OCI-LY3 (cell line): ENCODE data around the gene HBP1.

Experiments
- H2AFZ ChIP-seq: fragments of 200-600, 300-600 bp; shearing (Covaris generic); 2 replicates; pipeline ENCODE4 v1.6.0; 2014; ENCODE audit warnings: antibody characterized with exemption, low read depth, low read length
- H3K27ac ChIP-seq: fragments of 200-600, 300-600 bp; sonication (generic); 2 replicates; pipeline ENCODE4 v1.5.1; 2014; ENCODE audit warnings: mild to moderate bottlenecking, low read length, moderate library complexity, mixed read lengths
- H3K27me3 ChIP-seq: fragments of 200-600, 300-600 bp; sonication (generic); 2 replicates; pipeline ENCODE4 v1.6.1; 2014; ENCODE audit warnings: low read depth, low read length, mixed read lengths
- H3K36me3 ChIP-seq: fragments of 200-600, 300-600 bp; sonication (generic); replicated peaks from 2 replicates; pipeline ENCODE3; 2014; ENCODE audit warnings: low read depth, low read length, mixed read lengths
- H3K4me1 ChIP-seq: fragments of 300-600, 200-600 bp; sonication (generic); 2 replicates; pipeline ENCODE4 v1.6.1; 2014; ENCODE audit warnings: low read length, mixed read lengths
- H3K4me2 ChIP-seq: fragments of 200-600, 300-600 bp; sonication (generic); 2 replicates; pipeline ENCODE4 v1.6.1; 2014; ENCODE audit warnings: low read length, mixed read lengths
- H3K4me3 ChIP-seq: fragments of 300-600, 200-600 bp; sonication (generic); 2 replicates; pipeline ENCODE4 v1.5.1; 2014; ENCODE audit warnings: antibody characterized with exemption, mild to moderate bottlenecking, low read length, moderate library complexity
- H3K79me2 ChIP-seq: fragments of 300-600, 200-600 bp; shearing (Covaris generic); 2 replicates; pipeline ENCODE4 v1.6.1; 2014; ENCODE audit warnings: mild to moderate bottlenecking, low read length, mixed read lengths
- H3K9ac ChIP-seq: fragments of 300-600, 200-600 bp; shearing (Covaris generic); 2 replicates; pipeline ENCODE4 v1.6.0; 2014; ENCODE audit warnings: mild to moderate bottlenecking, low read length, moderate library complexity
- H3K9me3 ChIP-seq: fragments of 200-600, 300-600 bp; shearing (Covaris generic); 2 replicates; pipeline ENCODE4 v1.6.1; 2014; ENCODE audit warnings: low read length, mixed read lengths; ENCODE audit not compliant: insufficient read depth
- H4K20me1 ChIP-seq: fragments of 200-600, 300-600 bp; sonication (generic); 2 replicates; pipeline ENCODE4 v1.6.1; 2016; ENCODE audit warnings: low read length, mixed read lengths; ENCODE audit not compliant: insufficient read depth
- EZH2phosphoT487 ChIP-seq: fragments of 200-600 bp; shearing (Covaris generic); IDR thresholded peaks from 2 replicates; pipeline ENCODE4 v1.6.1; 2018; ENCODE audit warnings: antibody characterized with exemption, mixed run types, low read depth
- TF ChIP-seq, protein P1 (sequence below): fragments of 200-600, 300-600 bp; sonication (generic); IDR thresholded peaks from 2 replicates; pipeline ENCODE4 v1.5.1; 2014; ENCODE audit warnings: antibody characterized with exemption, low read length, low read depth

The HBP1 gene

DNA sequence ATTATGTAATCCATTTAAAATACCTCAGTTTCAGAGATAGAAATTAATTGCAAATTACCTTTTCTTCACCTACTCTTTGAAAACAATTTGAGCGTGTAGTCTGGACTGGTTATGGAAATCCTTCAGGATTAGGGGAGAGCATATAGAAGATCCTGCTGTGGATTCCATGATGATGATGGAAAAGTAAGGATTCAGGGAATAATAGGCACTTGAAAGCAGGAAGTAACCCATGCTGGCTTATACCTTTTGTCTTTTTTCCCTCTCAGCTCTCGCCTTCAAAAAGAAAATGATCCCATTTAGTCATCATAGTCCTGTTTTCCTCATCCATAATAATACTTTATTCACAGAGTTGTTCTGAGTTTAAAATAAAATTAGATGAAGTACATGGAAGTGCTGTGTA lies 4.4 kb downstream of the HBP1 start:
- H3K9ac ChIP-seq = 0 out of 2 replicates have a peak overlapping the region, but pooled peaks have one; percentile 5
- H3K27me3 ChIP-seq = no peaks in the 10 kb centered on the region
- peak overlapping the region; percentile 25; the same call in 1 of the 2 replicates for H3K4me3 ChIP-seq
- 0 out of 2 replicates have a peak overlapping the region, but pooled peaks have one; percentile 5 for H3K27ac ChIP-seq
- TF ChIP-seq EZH2phosphoT487 = no peak
- TF ChIP-seq, protein P1, sequence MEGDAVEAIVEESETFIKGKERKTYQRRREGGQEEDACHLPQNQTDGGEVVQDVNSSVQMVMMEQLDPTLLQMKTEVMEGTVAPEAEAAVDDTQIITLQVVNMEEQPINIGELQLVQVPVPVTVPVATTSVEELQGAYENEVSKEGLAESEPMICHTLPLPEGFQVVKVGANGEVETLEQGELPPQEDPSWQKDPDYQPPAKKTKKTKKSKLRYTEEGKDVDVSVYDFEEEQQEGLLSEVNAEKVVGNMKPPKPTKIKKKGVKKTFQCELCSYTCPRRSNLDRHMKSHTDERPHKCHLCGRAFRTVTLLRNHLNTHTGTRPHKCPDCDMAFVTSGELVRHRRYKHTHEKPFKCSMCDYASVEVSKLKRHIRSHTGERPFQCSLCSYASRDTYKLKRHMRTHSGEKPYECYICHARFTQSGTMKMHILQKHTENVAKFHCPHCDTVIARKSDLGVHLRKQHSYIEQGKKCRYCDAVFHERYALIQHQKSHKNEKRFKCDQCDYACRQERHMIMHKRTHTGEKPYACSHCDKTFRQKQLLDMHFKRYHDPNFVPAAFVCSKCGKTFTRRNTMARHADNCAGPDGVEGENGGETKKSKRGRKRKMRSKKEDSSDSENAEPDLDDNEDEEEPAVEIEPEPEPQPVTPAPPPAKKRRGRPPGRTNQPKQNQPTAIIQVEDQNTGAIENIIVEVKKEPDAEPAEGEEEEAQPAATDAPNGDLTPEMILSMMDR = no peak
- peaks cover 81% of the 10 kb centered on the region for H3K79me2 ChIP-seq
- H3K4me1 ChIP-seq = peaks cover 34% of the 10 kb centered on the region
- H3K36me3 ChIP-seq = peaks cover 5% of the 10 kb centered on the region
- H4K20me1 ChIP-seq = peaks cover 63% of the 10 kb centered on the region
- peak overlapping the region; percentile 58 for H3K4me2 ChIP-seq
- no peaks in the 10 kb centered on the region for H3K9me3 ChIP-seq
- no peak overlapping the region for H2AFZ ChIP-seq

DNA sequence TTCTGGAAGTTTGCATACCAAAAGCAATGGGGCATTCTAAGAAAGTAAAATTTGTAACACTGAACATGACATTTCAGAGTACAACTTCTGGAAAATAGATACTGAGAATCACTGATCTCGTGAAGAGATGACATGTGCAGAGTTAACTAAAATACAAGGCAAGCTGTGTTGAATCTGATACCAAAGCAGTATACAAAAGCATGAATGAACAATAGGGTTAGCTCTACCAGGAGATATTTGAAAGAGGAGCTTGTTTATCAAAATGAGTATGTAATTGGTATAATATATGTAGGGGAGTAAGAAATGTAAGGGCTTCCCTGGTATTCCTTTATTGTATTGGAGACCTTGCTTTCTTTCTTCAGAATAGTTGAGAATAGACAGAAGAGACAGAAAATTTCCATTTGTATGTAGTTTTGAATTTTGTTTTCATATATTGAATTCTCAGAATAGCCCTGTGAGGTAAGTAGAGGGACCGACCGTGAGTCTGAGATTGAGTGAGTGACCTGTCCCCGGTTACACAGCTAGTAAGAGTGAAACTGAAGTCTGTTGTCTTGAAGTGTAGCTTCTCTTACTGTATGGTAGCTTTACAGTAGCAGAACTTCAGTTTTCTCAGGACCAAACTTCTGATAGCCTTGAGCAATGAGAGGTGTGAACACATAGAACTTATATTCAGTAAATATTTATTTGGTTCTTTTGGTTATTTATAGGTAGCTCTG lies 5.0 kb downstream of the HBP1 start:
- Histone ChIP-seq H3K4me1 (peaks cover 34% of the 10 kb centered on the region), H3K4me2 (peak overlapping the region; percentile 58), H3K9me3 (no peaks in the 10 kb centered on the region), H4K20me1 (peaks cover 67% of the 10 kb centered on the region), H3K36me3 (peaks cover 5% of the 10 kb centered on the region), H3K27me3 (no peaks in the 10 kb centered on the region), H3K27ac (peak overlapping the region; percentile 5; the same call in 1 of the 2 replicates), H3K79me2 (peaks cover 85% of the 10 kb centered on the region), H3K4me3 (peak overlapping the region; percentile 25), H3K9ac (0 out of 2 replicates have a peak overlapping the region, but pooled peaks have one; percentile 5), H2AFZ (no peak overlapping the region)
- TF ChIP-seq, protein P1 = no peak
- TF ChIP-seq EZH2phosphoT487 = no peak

DNA sequence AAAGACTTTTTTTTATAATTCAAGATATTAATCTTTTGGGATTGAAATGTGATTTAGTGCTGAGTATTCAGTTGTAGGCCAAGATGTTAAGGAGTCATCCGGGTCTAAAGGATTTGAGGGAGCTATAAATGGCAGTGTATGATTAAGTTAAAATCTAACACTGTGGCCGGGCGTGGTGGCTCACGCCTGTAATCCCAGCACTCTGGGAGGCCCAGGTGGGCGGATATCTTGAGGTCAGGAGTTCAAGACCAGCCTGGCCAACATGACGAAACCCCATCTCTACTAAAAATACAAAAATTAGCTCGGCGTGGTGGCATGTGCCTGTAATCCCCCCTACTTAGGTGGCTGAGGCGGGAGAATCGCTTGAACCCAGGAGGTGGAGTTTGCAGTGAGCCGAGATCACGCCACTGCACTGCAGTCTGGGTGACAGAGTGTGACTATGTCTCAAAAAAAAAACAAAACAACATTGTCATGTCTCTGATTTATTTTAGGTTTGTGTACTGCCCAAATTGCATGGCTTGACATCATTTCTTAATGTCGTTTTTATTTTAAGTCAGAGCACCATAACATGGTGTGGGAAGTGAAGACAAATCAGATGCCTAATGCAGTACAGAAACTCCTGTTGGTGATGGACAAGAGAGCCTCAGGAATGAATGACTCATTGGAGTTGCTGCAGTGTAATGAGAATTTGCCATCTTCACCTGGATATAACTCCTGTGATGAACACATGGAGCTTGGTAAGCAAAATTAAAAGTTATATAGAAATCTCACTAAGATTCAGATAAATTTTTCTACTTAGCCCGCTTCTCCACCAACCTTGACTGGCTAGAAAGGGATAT lies 10.7 kb downstream of the HBP1 start:
- H3K27me3 ChIP-seq = no peaks in the 10 kb centered on the region
- H3K79me2 ChIP-seq = peaks cover 49% of the 10 kb centered on the region
- H3K36me3 ChIP-seq = peaks cover 22% of the 10 kb centered on the region
- H3K9ac ChIP-seq = no peak overlapping the region
- H4K20me1 ChIP-seq = peaks cover 63% of the 10 kb centered on the region
- H2AFZ ChIP-seq = no peak overlapping the region
- H3K9me3 ChIP-seq = no peaks in the 10 kb centered on the region
- H3K4me2 ChIP-seq = no peak overlapping the region
- 0 out of 2 replicates have a peak, but pooled peaks cover 7% of the 10 kb centered on the region for H3K4me1 ChIP-seq
- no peak for TF ChIP-seq EZH2phosphoT487
- TF ChIP-seq, protein P1 = no peak
- no peak overlapping the region for H3K27ac ChIP-seq
- no peak overlapping the region for H3K4me3 ChIP-seq

DNA sequence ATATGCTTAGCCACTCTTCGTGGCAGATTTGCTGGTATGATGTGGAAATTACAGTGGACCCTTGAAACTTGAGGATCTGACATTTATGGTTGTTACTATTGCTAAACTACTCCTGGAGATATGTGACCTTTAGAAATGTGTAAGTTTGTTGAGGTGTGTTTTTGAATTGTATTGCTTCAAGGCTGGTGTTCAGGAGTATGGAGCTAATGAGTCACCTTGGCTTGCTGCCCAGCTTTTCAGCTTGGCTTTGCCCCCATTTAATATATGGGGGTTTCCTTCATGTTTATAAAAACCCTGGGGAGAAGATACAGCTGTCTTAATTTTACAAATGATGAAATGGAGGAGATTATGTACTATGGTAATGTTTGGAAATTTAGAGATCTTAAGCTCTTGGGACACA lies 11.6 kb downstream of the HBP1 start:
- Histone ChIP-seq H3K79me2 (peaks cover 40% of the 10 kb centered on the region), H3K4me2 (no peak overlapping the region), H3K9ac (no peak overlapping the region), H3K27me3 (no peaks in the 10 kb centered on the region), H3K4me1 (0 out of 2 replicates have a peak, but pooled peaks cover 7% of the 10 kb centered on the region), H2AFZ (no peak overlapping the region), H3K27ac (no peak overlapping the region), H3K4me3 (no peak overlapping the region), H3K9me3 (no peaks in the 10 kb centered on the region), H3K36me3 (peaks cover 26% of the 10 kb centered on the region), H4K20me1 (peaks cover 61% of the 10 kb centered on the region)
- no peak for TF ChIP-seq EZH2phosphoT487
- TF ChIP-seq, protein P1 = no peak
